GM06990 (cell line): ENCODE measurements around the gene GET4.

Source experiments
- DNase-seq: peaks from one replicate; pipeline ENCODE4 v3.0.0-alpha.2; 2011; ENCODE audit not compliant: insufficient read length; ENCODE audit errors: extremely low read depth
- H3K27me3 ChIP-seq: replicated peaks from 2 replicates; pipeline ENCODE4 v1.6.0; 2011; ENCODE audit warnings: low read length; ENCODE audit not compliant: control insufficient read depth, insufficient read depth
- H3K36me3 ChIP-seq: 2 replicates; pipeline ENCODE4 v1.5.1; 2011; ENCODE audit warnings: low read length; ENCODE audit not compliant: control insufficient read depth, insufficient read depth
- H3K4me3 ChIP-seq: replicated peaks from 2 replicates; pipeline ENCODE4 v1.5.1; 2011; ENCODE audit warnings: low read depth, mild to moderate bottlenecking, control low read depth, low read length
- CTCF ChIP-seq: IDR thresholded peaks from 2 replicates; pipeline ENCODE4 v1.5.1; 2011; ENCODE audit warnings: low read length, control low read depth, mild to moderate bottlenecking, inconsistent platforms; ENCODE audit not compliant: insufficient read depth, poor library complexity, severe bottlenecking

Gene GET4

GRCh38 chr7:860149-860548 lies 16.2 kb upstream of the GET4 start:
- no peaks in the 10 kb centered on the region for H3K27me3 ChIP-seq
- H3K4me3 ChIP-seq = no peak overlapping the region
- no peak for DNase-seq
- H3K36me3 ChIP-seq = peaks cover 29% of the 10 kb centered on the region
- TF ChIP-seq CTCF = no peak

DNA sequence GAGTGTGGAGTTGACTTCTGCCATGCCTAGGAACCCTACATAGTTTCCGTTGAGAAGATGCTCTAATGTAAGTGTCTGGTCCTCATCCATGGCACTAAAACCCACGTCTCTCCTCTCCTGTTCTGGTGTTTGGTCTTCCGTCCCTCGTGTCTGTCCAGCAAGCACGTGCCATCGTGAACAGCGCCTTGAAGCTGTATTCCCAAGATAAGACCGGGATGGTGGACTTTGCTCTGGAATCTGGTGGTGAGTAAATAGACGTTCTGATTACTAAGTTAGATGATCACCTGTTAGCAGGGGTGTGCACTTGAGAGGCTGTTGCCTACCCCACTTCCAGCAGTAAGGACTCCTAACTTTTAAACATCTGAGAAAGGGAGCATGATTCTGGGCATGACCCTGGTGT lies 15.1 kb upstream of the GET4 start:
- no peak for DNase-seq
- Histone ChIP-seq H3K27me3 (no peaks in the 10 kb centered on the region), H3K4me3 (no peak overlapping the region), H3K36me3 (peaks cover 28% of the 10 kb centered on the region)
- TF ChIP-seq CTCF = no peak

GRCh38 chr7:862157-862556 lies 14.2 kb upstream of the GET4 start:
- no peak for TF ChIP-seq CTCF
- Histone ChIP-seq H3K4me3 (no peak overlapping the region), H3K36me3 (peaks cover 26% of the 10 kb centered on the region), H3K27me3 (no peaks in the 10 kb centered on the region)
- DNase-seq = no peak

DNA sequence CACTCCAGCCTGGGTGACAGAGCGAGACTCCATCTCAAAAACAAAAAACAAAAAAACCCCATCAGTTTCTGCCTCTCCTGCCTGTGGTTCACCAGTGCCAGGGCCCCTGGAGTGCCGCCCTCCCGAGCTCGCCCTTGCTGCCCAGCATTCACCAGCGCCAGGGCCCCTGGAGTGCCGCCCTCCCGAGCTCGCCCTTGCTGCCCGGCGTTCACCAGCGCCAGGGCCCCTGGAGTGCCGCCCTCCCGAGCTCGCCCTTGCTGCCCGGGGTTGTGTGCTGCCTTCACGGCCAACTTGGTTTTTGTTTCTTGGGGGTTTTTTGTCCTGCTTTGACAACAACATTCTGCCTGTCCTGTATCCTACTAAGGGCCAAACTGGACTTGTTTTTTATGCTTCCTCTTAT lies 13.2 kb upstream of the GET4 start:
- no peak for DNase-seq
- H3K4me3 ChIP-seq = no peak overlapping the region
- no peak for TF ChIP-seq CTCF
- H3K27me3 ChIP-seq = no peaks in the 10 kb centered on the region
- peaks cover 32% of the 10 kb centered on the region for H3K36me3 ChIP-seq

- no peak for DNase-seq
- H3K4me3 ChIP-seq = no peak overlapping the region
- TF ChIP-seq CTCF = no peak
- H3K27me3 ChIP-seq = no peaks in the 10 kb centered on the region
- H3K36me3 ChIP-seq = peaks cover 28% of the 10 kb centered on the region
Observed at GRCh38 chr7:865921-866320, 10.4 kb upstream of the GET4 start.

DNA sequence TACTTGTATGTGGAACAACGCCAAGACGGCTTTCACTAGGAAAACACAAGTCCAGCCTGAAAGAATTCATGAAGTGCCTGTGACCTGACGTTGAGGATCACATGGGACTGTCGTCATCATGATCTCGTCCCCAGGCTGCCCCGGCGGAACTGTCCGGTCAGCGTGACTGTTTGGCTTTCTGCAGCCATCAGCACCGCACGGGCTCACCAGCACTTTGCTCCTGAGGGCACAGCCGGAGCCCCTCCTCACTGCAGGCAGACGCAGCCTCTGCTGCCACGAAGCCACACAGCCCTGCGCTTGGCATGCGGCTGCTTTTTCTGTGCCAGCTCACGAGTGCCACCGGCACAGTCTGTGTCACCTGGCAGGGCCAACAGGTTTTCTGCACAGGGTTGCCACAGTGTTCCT lies 9.4 kb upstream of the GET4 start:
- H3K4me3 ChIP-seq = no peak overlapping the region
- H3K27me3 ChIP-seq = no peaks in the 10 kb centered on the region
- peaks cover 25% of the 10 kb centered on the region for H3K36me3 ChIP-seq
- DNase-seq = no peak
- no peak for TF ChIP-seq CTCF
